Stimulated activated naive CD8-positive, alpha-beta T cell treated with anti-CD3 and anti-CD28 coated beads, Interleukin-15, Interleukin-2, amounts not matched to agents 100 U/mL and 50 U/mL, for 24 hours (primary cell): ENCODE data around the gene KCNQ1OT1.
A peak's percentile ranks its signal among the peaks of the same experiment; 100 is the strongest.

Experiments used
- ATAC-seq: fragments of 150-1000 bp; cut with Tn5 transposase; one replicate; pipeline ENCODE4 v1.10.0; 2021
- DNase-seq: peaks from one replicate; pipeline ENCODE4 v3.0.0; 2021

KCNQ1OT1 gene

DNA sequence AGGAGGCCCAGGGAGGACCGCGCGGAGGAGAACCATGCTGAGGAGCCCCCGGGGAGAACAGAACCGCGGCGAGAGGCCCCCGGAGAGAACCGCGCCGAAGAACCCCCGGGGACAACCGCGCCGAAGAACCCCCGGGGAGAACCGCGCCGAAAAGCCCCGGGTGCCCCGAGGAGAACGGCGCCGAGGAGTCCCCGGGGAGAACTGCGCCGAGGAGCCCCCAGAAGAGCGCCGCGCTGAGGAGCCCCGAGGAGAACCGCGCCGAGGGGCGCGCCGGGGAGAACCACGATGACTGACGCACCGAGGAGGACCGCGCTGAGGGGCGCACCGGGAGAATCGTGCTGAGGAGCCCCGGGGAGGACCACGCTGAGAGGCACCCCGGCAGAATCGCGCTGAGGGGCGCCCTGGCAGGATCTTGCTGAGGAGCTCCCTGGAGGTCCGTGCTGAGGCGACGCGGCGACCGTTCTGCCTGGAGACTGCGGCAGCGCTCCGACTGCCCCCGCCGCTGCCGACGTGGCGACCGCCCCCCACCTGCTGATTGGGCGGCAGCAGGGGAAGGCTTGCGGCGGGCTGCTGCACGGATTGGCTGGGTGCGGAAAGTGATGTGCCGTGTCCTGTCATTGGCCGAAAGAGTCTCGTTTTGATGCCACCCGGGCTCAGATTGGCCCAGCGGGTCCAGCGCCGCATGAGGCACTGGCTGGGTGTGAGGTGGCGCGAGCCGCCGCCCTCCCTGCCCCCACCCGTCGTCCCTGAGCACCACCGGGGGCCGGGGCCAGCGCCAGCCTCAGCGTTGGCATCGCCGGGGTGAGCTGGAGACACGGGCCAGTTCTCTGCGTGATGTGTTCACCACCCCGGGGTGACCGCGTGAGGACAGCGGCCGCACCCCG, at the start of gene KCNQ1OT1:
TSS of gene KCNQ1OT1 (minus strand) at position 464 of the 884 bp plus-strand sequence.
- peak; percentile 92 for ATAC-seq
- DNase-seq: peak; percentile 81

DNA sequence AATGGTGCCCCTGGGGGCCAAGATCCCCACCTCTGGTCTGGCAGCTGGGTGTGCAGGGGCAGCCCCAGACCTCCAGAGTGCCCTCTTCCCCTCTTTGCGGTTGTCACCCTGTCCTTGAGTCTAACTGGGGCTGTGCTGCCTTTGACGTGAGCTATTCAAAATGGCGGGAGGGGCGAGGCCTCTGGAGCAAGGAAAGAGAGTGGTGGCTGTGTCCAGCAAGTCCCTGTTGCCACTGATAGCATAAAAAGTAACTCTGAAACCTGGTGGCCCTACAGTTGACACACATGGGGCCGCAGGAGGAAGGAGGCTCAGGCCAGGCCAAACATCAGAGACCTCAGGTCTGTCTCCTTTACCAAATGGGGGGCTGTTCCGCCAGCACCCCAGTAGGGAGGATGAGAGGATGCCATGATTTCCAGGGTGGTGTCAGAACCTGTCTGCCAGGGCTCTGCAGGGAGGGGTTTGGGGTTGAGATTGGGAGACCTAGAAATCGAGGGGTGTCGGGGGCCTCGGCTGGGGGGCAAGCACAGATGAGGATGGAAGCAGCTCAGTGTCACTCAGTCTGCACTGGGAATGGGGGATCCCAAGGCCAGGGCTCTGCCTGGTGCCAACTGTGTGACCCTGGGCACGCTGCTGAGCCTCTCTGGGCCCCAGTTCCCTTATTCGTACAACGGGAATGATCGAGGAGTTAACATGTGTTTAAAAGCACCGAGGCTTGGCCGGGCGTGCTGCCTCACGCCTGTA, 49.2 kb upstream of the KCNQ1OT1 start:
- DNase-seq (no peak), ATAC-seq (peak; percentile 19)

DNA sequence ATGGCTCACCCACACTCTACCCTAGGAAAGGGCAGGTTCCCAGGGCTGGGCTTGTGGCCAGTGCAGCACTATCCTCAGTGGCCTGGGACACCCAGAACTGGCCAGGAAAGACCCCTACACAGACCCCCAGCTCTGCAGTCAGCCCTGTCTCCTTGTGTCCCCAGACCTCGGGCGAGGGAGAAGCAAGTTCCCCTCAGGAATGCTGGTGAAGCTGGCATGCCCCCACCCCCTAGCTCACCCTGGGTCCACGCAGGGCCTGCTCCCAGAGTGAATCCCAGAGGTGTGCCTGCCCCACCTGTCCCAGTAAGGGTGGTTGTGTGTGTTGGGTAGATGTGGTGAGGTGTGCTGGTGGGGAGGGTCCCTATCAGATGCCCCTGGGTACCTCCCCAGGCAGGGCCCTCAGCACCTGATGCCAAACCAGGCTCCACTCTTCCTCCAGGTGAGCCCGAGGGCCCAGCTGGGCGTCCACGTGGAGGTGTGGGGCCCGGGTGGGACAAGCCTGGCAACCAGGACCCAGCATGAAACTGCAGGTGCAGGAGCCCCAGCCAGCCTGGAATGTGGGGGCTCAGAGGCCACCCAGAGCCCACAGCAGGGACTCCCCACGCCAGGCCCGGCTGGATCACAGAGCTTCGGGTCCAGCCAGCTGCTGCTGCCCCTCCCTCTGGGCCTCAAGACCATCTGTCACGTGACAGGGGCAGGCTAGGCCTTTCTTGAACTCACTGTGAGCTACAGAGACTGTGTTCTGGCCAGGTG, 48.4 kb upstream of the KCNQ1OT1 start:
- no peak for DNase-seq
- ATAC-seq: no peak

DNA sequence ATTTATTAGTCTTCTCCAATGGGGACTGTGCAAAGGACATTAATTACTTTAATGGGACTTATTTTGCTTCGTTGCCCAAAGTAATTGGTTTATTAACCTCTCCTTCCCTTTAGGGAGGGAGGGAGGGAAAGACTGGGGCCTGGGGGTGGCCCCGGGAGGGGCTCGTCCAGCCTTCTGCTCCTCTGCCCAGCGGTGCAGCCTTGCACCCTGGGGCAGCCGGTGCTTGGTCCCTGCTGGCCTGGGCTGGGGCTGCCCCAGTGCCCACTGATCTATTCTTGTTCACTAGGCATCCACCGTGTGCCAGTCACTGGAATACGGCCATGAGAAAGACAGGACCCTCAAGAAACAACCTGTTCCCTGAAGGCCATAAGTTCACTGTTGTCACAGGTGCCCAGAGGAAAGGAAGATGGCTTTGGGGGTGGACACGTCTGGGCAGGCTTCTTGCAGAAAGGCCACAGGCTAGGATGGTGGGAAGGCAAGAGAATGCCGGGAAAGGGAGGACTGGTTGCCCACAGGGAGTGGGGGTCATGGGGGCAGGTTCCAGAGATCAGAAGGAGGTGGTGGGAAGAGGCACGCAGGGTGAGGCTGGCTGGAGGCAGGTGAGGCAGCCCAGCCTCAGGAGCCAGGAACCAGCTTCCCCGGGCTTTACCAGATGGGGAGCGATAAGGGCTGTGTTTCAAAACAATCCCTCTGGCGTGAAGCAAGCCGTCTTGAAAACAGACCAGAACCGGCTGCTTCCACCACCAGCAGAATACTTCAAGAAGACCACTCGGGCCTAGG, 47.6 kb upstream of the KCNQ1OT1 start:
- ATAC-seq (no peak), DNase-seq (no peak)

DNA sequence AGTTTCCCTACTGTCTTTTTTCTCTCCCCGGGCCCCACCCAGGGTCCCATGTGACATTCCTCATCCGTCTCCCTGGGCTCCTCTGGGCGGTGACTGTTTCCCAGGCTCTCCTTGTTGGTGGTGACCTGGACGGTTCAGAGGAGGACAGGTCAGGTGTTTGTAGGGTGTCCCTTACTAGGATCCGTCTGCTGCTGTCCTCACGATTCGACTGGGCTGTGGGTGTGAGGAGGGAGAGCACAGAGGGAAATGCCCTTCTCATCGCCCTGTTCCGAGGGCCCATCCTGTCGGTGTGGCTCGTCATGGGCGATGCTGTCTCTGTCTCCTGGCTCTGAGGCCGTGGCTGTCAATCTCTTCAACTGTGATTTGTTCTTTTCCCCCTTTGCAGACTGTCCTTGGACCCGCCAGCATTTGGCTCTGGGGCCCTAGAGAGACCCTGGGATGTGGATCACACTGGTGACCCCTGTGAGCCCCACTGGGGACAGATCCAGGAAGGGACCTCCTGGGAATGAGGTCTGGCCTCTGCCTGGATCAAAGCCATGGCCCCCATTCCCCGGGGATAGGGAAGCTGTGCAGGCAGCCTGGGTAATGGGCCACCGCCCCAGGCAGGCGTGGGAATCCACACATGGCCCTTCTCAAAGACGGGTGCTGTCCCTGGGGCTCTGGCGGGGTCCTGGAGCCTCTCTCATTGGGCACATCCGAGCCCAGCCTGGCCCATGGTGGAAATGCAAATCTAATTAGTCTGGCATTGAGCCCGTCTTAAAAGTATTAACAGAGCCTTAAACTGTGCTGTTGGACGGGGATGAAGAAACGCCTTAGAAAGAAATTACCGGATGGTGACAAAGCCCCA, 46.8 kb upstream of the KCNQ1OT1 start:
- ATAC-seq: no peak
- no peak for DNase-seq

DNA sequence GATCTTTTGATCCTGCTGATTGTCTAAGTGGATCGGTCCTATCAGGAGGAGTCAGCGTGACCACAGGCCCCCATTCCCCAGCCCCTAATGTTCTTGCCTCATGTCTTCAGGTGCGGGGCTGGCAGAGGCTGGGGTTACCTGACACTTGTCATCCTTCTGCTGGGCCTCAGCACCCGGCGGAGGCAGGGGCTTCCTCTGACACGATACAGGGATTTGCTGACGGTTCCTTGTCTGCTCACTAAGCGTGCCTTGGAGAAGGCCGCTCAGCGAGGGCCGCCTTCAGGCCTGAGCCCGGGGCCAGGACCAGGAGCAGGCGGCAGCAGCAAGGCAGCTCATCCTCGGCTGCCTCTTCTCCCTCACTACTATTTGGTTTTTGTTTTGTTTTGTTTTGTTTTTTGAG, 45.7 kb upstream of the KCNQ1OT1 start:
- no peak for DNase-seq
- no peak for ATAC-seq

DNA sequence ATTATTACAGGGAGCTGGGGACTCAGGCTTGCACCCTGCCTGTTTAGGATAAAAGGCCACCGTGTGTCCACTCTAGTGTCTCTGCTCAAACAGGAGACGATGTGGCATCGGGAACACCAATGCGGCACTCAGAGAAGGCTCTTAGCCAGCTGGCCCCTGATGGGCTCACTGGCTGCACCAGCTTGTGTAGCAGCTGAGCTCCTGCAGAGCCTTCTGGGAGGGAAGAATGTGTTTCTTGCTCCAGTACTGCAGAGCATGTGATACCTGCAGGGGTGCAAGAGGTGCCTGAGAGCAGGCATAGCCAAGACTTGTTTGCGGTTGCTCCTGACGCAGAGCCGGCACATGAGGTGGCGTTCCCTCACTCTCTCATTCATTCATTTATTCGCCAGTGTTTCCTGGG, 44.4 kb upstream of the KCNQ1OT1 start:
- DNase-seq (no peak), ATAC-seq (no peak)

DNA sequence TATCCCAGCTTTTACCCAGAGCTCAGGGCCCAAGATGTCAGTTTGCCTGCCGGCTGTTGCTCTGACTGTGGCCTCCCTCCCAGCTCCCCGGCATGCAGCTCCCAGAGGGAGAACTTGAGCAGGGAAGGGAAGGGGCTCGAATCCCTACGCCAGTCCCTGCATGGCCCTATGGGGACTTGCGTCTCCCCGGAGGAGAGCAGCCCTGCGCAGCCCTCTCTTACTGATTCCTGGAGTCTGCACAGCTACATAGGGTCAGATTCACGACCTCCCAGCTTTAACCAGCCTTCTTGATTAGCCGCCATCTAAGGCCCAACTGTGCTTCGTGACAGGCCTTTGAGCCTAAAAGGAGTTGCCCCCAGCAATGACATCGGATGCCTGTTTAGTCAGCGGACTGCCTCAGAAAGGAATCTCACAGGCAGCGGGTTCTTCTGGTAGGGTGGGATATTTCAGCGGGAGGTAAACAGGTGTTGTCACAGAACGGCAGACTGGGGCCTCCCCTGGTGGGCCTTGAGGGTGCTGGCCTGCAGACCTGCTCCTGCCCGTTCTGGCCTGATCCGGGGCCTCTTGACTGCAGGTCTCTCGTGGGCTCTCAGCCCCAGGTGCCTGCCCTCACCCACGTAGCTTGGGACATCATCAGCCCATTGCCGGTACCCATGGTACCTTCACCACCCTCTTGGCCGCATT, 43.8 kb upstream of the KCNQ1OT1 start:
- no peak for ATAC-seq
- no peak for DNase-seq

DNA sequence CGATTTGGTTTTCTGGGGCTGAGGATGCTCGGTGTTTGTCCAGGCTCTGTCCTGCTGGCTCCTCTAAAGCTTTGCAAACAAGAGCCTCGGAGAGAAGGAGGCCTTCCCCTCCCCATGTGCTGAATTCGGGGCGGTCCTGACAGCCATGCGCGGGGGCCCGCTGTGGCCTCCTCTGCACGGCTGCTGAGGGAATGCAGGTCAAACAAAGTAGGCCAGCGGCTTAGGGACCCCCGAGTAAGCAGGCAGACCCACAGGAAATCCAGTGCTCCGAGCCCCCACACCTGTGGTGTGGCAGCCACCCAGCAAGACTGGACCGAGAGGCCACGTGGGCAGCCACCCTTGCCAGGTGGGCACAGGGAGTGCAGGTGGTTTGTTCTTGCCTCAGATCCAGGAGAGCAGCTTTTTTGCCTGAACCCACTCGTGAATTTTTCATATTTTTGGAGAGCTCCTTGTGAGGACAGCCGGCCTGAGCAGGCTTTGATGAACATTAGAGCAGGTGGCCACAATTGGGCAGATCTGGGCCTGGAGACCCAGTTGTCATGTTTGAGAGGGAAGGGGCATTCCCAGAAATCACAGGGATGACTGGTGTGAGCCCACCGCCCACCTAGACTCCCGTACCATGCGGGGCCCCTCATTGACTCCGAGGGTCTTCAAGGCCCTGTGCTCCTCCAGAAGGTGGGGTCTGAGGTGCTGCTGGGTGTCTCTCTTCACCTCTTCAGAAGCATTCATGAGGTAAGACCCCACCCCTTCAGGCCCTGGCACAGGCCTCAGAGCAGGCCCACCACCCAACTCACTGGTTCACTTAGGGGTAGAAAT, 43.0 kb upstream of the KCNQ1OT1 start:
- ATAC-seq (no peak), DNase-seq (no peak)

DNA sequence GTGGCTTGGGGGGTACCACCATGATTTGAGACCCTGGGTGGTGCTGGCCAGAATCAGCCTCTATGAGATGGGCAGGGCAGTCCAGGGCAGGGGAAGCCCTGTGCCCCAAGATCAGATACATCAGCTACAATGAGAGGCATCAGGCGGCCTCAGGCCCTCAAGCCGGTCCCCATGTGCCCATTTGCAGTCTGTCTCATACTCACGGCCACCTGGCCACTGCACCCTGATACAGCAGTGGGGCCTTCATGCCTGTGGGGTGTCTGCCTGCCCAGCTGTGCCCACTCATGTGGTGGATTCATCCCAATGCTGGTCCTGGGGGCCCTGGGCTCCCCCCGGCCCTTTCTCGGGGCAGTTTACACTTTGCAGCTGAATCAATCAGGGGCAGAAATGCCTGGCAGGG, 42.4 kb upstream of the KCNQ1OT1 start:
- ATAC-seq: no peak
- DNase-seq: no peak

DNA sequence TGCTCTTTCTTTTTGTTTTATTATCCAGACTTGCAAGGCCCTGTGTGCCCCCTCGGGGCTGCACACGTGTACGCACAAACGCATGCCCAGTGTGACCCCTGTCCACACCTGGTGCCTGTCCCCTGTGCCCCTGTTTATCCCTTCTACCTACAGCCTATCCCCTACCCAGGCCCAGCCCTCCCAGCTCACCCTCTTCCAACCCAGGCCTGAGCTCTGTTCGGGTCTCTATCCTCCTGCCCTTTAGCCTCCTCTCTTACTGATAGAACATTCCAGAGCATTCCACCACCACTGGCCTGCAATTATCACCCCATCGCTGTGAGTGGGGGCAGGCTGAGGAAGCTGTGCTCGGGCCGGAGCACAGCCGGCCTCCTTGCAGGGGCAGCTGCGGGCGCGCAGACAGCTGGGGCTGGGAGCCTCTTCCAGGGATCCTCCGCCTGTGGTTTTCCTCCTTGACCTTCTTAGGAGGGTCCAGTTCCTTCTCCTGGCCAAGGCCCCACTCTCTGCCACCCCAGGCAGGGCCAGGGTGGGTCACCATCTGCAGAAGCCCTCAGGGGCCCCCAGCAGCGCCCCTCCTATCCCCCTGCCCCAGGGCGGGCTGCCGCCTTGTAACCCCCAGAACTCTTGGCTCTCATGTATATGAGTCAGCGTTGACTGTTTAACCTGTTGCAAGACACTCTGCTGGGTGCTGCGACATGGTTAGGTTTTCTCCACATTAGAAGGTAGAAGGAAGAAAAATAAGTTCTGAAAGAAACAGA, 41.8 kb upstream of the KCNQ1OT1 start:
- ATAC-seq: no peak
- DNase-seq: no peak

DNA sequence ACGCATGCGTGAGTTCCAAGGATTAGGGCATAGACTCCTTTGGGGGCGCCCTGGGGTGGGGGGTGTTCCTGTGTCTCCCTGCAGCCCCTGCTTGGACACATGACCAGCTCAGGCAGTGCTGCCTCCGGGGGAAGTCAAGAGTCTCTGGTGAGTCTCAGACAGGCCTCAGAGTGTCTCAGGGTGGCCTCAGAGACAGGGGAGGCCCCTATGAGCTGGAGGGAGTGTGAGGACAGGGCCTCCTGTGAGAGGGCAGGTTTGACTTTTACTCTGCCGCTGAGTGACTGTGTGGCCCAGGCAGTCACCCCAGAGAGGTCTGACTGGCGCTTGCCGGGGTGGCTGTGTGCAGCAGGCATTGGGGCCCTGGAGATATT, 41.2 kb upstream of the KCNQ1OT1 start:
- ATAC-seq (peak; percentile 45), DNase-seq (no peak)

DNA sequence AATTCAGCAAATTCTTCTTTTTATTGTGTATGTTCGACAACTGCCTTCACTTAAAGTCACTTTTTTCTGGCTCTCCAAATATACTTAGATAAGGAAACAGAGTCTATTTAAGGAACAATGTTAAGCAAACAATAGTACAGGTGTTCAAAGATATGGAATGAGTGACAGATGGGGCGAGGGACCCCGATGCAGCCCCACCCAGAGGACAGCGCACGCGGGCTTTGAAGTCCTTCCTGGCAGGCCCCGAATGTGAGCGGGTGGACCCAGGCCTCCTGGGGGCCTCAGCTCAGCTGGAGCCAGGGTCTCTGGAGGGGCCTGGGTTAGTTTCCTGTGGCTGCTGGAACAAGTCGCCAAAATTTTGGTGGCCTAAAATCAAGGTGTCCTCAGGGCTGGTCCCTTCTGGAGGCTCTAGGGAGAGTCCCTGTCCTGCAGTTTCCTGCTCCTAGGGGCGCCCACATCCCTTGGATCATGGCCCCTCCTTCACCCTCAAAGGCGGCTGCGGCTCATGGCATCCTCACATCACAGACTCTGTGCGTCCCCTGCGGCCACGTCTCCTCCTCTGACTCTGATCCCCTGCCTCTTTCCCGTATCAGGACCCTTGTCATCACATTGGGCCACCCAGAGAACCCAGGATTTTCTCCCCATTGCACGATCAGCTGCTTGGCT, 40.6 kb upstream of the KCNQ1OT1 start:
- DNase-seq (no peak), ATAC-seq (no peak)

DNA sequence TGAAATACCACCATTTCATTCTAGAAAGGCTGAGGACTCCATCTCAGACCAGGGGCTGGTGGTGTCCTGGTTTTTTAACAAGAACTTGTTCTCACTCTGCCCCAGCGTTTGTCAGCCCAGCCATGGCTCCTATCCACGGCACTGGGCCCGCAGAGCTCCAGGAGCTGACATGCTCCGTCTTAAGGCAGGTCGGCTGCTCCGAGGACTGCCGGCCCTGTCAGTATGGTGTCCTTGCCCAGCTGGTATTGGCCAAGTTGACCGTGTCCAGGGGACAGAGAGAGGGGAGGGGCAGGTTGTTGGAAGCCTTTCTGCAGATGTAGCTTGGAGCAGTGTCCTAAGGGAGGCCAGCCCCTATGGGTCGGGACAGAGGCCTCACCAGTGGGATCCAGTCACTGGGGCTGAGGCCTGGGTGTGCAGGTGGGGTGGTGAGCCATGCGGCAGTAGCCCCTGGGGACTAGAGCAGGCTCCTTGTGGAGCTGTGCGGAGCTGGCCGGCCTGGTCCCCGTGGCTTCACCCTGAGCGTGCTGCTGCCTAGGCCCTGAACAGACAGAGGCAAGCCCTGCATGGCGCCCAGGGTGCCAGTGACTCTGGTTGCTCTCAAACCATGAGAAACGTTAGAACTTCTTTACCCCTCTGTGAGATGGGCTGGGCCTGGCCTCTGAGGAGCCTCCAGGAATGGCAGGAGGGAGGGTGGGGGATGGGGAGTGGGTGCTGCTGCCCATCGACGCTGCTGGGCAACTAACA, 39.9 kb upstream of the KCNQ1OT1 start:
- ATAC-seq: no peak
- no peak for DNase-seq

DNA sequence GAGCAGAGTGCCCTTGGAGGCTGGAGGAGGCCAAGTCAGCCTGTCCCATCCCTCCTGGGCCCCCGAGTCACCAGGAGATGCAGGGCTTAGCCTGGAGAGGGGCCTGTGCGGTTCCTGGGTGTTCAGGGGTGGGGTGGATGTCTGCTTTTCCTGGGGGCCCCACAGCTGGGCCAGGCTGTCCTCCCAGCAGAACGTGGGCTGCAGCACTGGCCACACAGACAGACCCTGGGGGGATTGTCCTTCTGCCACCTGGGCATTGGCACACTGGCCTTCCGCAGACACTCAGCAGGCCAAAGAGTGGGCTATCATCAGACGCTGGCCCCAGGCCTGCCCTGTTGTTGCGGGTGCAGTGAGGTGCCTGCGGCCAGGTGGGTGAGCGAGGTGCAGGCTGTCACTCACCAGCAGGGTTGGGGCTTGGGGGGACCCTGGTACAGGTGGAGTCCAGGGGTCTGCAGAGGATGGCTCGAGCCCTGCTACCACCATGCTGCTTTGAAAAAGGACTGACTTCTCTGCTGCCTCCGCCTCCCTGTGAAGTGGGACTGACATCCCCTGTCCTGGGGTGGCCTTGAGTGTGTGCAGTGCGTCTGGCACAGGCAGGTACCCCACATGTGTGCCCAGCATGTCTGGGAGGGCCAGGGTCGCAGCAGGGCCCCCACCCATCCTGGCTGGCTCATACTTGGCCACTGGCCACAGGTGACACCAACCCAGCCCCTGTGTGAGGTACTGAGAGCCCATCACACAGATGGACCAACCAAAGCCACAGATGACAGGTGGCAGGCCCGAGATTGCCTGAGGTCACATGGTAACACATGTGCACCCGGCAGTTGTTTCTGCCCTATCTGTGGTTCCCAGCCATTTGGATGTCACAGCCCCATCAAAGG, 39.0 kb upstream of the KCNQ1OT1 start:
- no peak for DNase-seq
- ATAC-seq: no peak

DNA sequence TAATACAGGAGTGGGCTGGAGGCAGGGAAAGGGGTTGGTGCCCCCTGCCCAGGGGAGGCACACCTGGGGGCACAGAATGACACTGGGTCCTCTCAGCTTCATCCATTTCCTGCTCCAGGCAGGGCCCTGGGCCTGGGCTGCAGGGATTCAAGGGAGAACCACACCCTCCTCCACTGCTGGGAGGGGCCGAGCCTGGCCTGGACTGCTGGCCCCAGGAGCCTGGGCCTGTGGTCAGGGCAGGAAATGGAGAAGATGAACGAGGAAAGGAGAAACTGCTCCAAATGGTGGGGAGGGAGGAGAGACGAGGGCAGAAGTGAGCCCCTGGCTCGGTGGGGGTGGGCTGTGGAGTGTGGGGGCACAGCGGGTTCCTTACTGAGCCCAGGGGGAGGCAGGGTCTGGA, 38.1 kb upstream of the KCNQ1OT1 start:
- ATAC-seq: no peak
- no peak for DNase-seq

DNA sequence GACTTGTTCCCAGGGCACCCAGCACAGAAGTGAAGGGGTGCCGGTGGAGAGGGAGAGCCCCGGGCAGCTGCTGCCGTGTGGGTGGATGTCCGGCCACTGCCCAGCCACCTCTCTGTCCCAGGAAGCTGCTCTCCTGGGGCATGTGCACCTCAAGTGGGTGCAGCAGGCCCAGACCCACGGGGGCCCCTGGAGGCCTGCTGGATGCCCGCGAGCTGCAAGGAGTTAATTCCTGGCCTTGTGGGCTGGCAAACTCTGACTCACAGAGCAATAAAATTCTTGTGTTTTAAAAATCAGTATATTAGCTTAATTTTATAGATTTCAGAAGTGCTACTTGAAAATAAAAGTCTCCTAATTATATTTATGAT, 37.4 kb upstream of the KCNQ1OT1 start:
- DNase-seq: no peak
- no peak for ATAC-seq
